ENCODE measurements around the gene ADARB1.

ADARB1 gene

DNA sequence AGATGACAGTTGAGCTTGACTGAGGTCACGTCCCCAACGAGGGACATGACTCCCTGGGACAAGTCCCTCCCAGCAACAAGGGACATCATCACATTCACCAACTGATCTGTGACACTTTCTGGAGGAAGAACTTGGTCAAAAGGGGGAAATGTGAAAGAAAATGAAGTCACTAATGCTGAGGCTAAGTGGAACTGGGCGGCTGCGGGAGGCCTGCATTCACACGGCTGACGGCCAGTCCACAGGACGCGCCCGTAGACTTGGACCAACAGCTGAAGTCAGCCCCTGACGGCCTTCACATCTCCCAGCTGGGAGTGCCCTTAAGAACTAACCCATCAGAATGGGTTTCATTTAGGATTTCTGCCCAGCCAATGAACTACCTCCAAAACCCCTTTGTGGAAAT is 186.7 kb downstream of the ADARB1 start:
- TF ChIP-seq, protein P1, sequence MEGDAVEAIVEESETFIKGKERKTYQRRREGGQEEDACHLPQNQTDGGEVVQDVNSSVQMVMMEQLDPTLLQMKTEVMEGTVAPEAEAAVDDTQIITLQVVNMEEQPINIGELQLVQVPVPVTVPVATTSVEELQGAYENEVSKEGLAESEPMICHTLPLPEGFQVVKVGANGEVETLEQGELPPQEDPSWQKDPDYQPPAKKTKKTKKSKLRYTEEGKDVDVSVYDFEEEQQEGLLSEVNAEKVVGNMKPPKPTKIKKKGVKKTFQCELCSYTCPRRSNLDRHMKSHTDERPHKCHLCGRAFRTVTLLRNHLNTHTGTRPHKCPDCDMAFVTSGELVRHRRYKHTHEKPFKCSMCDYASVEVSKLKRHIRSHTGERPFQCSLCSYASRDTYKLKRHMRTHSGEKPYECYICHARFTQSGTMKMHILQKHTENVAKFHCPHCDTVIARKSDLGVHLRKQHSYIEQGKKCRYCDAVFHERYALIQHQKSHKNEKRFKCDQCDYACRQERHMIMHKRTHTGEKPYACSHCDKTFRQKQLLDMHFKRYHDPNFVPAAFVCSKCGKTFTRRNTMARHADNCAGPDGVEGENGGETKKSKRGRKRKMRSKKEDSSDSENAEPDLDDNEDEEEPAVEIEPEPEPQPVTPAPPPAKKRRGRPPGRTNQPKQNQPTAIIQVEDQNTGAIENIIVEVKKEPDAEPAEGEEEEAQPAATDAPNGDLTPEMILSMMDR (IDR thresholded peaks at IDR 0.05; ENCODE audit: insufficient read depth, low read depth, low read length, missing control alignments), result no peak
- H3K4me3 ChIP-seq (ENCODE audit: low read length), result no peak overlapping the region
- no peak for DNase-seq (ENCODE audit: low read depth)

DNA sequence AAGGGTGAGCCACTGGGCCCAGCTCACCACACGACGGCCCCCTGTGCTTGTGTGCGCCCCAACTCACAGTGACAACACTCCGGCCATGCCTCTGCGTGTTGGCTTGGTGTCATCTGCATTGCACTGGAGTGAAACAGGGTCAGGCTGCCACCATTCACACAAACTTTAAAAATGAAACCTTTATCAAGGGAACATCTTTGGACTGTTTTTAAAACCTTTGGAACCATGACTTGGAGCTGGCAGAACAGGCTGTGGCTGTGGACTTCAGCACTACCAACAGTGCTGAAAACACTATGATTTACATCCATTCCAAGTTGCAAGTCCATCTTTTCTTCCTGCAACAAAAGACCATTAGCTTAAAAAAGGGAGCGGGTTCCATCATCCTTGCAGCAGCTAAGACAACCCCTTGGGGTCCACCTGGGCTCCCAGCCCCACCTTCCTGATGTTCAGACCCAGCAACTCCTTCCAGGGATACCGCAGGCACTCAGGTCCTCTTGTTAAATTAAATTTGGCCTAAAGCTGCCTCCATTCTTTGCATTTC is 187.7 kb downstream of the ADARB1 start:
- no peak for DNase-seq (ENCODE audit: low read depth)
- no peak overlapping the region for H3K4me3 ChIP-seq (ENCODE audit: low read length)
- TF ChIP-seq, protein P1 (IDR thresholded peaks at IDR 0.05; ENCODE audit: insufficient read depth, low read depth, low read length, missing control alignments), result no peak

- no peak overlapping the region for H3K4me3 ChIP-seq (ENCODE audit: low read length)
- no peak for DNase-seq (ENCODE audit: low read depth)
- TF ChIP-seq, protein P1 (IDR thresholded peaks at IDR 0.05; ENCODE audit: insufficient read depth, low read depth, low read length, missing control alignments), result no peak
Observed at GRCh38 chr21:45262616-45263015, 188.2 kb downstream of the ADARB1 start.

- DNase-seq (ENCODE audit: low read depth), result no peak
- TF ChIP-seq, protein P1 (IDR thresholded peaks at IDR 0.05; ENCODE audit: insufficient read depth, low read depth, low read length, missing control alignments), result no peak
- H3K4me3 ChIP-seq (ENCODE audit: low read length), result no peak overlapping the region
Observed at GRCh38 chr21:45263534-45263933, 189.2 kb downstream of the ADARB1 start.

DNA sequence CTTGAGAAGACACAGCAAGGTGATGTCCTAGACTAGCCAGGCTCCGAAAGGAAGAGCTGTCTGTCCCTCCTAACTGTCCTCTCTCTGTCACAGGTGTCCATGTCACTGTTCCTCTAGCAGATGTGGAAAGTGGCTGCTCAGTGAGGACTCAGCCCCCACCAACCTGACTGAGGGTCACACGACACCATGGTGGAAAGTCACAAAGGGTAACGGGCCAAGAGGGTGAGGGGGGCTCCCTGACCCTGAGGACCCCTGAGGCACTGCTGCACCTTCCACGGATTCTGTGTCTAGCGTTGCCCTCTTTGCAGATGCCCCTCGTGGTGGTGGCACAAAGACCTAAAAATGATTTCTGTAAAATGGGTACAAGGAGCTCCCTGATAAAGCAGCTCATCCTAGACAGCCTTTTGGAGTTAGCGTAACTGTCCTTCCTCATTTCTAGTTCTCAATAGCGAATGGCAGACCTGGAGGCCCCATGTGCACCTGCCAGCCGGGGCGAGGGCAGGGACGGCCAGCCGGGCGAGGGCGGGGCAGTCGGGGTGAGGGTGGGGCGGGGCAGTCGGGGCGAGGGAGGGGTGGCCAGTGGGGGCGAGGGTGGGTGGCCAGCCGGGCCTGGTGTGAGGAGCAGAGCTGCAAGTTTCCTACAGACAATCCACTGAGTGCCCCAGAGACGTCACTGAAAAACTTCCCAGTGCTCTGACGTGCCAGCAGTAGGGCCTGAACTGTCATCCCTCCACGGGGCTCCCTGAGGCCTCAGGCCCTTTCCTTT is 189.9 kb downstream of the ADARB1 start:
- DNase-seq (ENCODE audit: low read depth), result no peak
- H3K4me3 ChIP-seq (ENCODE audit: low read length), result no peak overlapping the region
- TF ChIP-seq, protein P1 (IDR thresholded peaks at IDR 0.05; ENCODE audit: insufficient read depth, low read depth, low read length, missing control alignments), result no peak

DNA sequence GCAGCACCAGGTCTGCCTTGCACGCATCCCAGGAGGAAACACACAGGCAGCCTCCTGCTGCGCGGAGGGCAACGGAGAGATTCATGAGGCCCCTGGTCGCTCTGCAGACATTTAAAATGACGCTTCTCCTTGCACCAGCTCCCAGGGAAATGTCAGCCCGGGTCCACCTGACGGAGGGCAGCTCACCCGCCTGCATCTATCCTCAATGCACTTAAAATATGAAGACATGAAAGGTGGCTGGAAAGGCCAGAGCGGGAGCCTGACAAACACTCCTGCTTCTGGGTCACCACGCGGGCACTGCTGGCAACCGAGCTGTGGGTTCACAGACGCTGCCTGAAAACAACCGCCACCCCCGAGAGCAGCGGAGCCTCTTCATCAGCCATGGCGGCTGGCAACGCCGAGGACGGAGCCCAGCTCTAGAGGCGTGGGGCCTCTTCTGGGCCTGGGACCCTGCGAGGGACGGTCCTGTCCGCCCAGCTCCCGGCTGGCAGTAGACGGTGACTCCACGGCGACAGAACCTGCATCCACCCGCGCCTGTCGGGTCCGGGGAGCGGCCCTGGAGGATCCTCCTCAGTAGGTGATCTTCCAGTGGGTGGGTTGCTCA is 190.6 kb downstream of the ADARB1 start:
- no peak overlapping the region for H3K4me3 ChIP-seq (ENCODE audit: low read length)
- no peak for DNase-seq (ENCODE audit: low read depth)
- TF ChIP-seq, protein P1 (IDR thresholded peaks at IDR 0.05; ENCODE audit: insufficient read depth, low read depth, low read length, missing control alignments), result no peak

Measured in epithelial cell of esophagus (primary cell).